ENCODE results near the gene CTSC. TPM values are rescaled to one million over a fixed set of nuclear protein-coding genes. Genes with fewer than 3 reads are reported as not detected.

Gene CTSC
- total RNA-seq, result 236 and 239 TPM in 2 replicates

GRCh38 chr11:88337181-88337986 lies at the start of gene CTSC:
CTSC (minus strand) TSS chr11:88337736; CDS start chr11:88337672, 64 bp downstream.

Other genes with a start within 250 kb of the CTSC start
- 6.2 and 7.0 TPM in 2 replicates for gene RAB38, start 162.3 kb downstream of the CTSC start, total RNA-seq